Measurements from ENCODE around the gene DISC1. TPM values are rescaled to one million over a fixed set of nuclear protein-coding genes. Genes with fewer than 3 reads are reported as not detected.

The DISC1 gene
- total and polyA plus RNA-seq, 7 donors: 1.2 to 14.1 (median 5.8) TPM

- WGBS, 2 donors: 95% methylated on average over 1 of the region's 1 CpG
- Histone ChIP-seq H3K9me3 (no peaks in the 10 kb centered on the region), H3K4me3 (no peak overlapping the region), H3K27me3 (no peaks in the 10 kb centered on the region), H3K4me1 (no peaks in the 10 kb centered on the region), H3K36me3 (no peaks in the 10 kb centered on the region), H3K27ac (no peak overlapping the region)
- DNase-seq: no peak
- intact Hi-C loops (cut with DNase I): no loop called here
- TF ChIP-seq, protein P1, sequence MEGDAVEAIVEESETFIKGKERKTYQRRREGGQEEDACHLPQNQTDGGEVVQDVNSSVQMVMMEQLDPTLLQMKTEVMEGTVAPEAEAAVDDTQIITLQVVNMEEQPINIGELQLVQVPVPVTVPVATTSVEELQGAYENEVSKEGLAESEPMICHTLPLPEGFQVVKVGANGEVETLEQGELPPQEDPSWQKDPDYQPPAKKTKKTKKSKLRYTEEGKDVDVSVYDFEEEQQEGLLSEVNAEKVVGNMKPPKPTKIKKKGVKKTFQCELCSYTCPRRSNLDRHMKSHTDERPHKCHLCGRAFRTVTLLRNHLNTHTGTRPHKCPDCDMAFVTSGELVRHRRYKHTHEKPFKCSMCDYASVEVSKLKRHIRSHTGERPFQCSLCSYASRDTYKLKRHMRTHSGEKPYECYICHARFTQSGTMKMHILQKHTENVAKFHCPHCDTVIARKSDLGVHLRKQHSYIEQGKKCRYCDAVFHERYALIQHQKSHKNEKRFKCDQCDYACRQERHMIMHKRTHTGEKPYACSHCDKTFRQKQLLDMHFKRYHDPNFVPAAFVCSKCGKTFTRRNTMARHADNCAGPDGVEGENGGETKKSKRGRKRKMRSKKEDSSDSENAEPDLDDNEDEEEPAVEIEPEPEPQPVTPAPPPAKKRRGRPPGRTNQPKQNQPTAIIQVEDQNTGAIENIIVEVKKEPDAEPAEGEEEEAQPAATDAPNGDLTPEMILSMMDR (IDR thresholded peaks at IDR 0.05): no peak
- TF ChIP-seq EP300 (IDR thresholded peaks at IDR 0.05) (no peak), POLR2A (IDR thresholded peaks at IDR 0.05) (no peak), POLR2AphosphoS5 (IDR thresholded peaks at IDR 0.05) (no peak)
Measured at GRCh38 chr1:232037774-232038388, 411.3 kb downstream of the DISC1 start.

DNA sequence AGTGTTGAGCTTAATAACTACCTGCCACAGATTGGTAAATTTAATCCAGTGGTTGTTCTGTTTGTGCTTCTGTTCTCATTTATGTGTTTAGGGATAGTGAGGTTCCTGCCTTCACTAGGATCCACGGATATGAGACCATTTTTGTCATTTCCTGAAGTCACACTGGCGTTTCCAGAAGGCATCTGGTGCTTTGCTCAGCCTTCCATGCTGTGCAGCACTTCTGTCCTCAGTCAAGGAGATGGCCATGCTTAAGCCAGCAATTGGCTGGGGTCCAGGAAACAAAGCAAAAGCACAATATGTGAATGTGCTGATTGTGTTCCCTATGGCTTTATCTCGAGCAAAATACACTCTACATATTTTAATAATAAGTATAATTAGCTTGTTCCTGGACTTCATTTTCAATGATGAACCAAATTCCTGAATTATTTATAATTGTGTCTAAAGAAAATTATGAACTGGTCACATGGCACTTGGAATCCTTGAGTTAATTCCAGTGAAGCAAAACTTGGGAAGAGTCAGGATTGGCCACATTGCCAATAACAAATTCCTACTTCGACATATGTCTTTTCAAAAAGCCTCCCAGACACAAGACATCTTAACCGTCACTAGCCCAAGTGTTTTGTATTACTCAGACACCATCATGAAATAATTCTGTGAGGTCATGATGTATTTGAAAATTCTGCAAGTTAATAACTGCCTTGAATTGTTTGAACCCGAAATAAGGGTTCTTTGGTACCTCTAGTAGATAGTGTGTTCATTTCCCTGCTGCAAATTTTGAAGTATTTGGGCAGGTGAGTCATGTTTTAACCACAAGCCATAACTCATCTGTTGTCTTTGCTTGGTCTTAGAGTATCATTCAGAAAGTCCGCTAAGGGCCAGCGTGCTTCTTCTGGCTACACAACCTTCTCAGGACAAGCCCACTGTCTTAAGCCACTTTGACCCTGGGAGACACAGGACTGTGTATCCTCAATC, 412.4 kb downstream of the DISC1 start:
- Histone ChIP-seq H3K4me1 (no peaks in the 10 kb centered on the region), H3K9me3 (no peaks in the 10 kb centered on the region), H3K27ac (no peak overlapping the region), H3K27me3 (no peaks in the 10 kb centered on the region), H3K36me3 (no peaks in the 10 kb centered on the region), H3K4me3 (no peak overlapping the region)
- intact Hi-C loops (cut with DNase I): no loop called here
- TF ChIP-seq POLR2A (IDR thresholded peaks at IDR 0.05): no peak
- TF ChIP-seq POLR2AphosphoS5 (IDR thresholded peaks at IDR 0.05): no peak
- no peak for TF ChIP-seq EP300 (IDR thresholded peaks at IDR 0.05)
- TF ChIP-seq, protein P1 (IDR thresholded peaks at IDR 0.05): no peak
- no peak for DNase-seq
- 84 to 86% methylated on average over 8 of the region's 8 CpGs for WGBS, 2 donors

- 98% methylated on average over 3 of the region's 3 CpGs for WGBS, 2 donors
- TF ChIP-seq POLR2AphosphoS5 (IDR thresholded peaks at IDR 0.05): no peak
- TF ChIP-seq EP300 (IDR thresholded peaks at IDR 0.05): no peak
- no peak for TF ChIP-seq POLR2A (IDR thresholded peaks at IDR 0.05)
- TF ChIP-seq, protein P1 (IDR thresholded peaks at IDR 0.05): no peak
- intact Hi-C loops (cut with DNase I): no loop called here
Measured at GRCh38 chr1:232040260-232040659, 413.7 kb downstream of the DISC1 start.

DNA sequence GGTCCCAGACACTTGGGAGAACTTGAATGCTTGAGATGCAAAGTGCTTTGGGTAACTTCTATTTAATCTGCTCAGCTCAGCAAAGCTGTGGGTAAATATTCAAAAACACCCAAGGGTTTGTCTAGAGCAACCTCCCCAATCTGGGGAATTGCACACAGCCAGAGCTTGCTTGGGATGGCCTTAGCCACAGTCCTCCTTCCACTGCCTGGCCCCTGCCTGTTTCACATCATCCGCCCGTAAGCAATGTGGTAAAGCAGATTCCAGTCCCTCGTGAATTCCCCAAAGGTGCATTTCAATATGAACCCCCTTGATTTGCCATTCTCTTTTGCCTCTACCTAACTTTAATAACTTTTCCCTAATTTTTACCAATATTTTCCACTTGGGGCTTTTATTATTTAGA, 418.1 kb downstream of the DISC1 start:
- Histone ChIP-seq H3K27ac (no peak overlapping the region), H3K9me3 (no peaks in the 10 kb centered on the region), H3K36me3 (no peaks in the 10 kb centered on the region), H3K4me3 (no peak overlapping the region), H3K4me1 (no peaks in the 10 kb centered on the region), H3K27me3 (no peaks in the 10 kb centered on the region)
- WGBS, 2 donors: 94 to 96% methylated on average over 3 of the region's 3 CpGs
- TF ChIP-seq, protein P1 (IDR thresholded peaks at IDR 0.05): no peak
- TF ChIP-seq POLR2AphosphoS5 (IDR thresholded peaks at IDR 0.05) (no peak), POLR2A (IDR thresholded peaks at IDR 0.05) (no peak), EP300 (IDR thresholded peaks at IDR 0.05) (no peak)
- DNase-seq: no peak
- intact Hi-C loops (cut with DNase I): no loop called here

More at GRCh38 chr1:232040260-232040659, 413.7 kb downstream of the DISC1 start:
- Histone ChIP-seq H3K27ac (no peak overlapping the region), H3K9me3 (no peaks in the 10 kb centered on the region), H3K27me3 (no peaks in the 10 kb centered on the region), H3K36me3 (no peaks in the 10 kb centered on the region), H3K4me3 (no peak overlapping the region), H3K4me1 (no peaks in the 10 kb centered on the region)
- DNase-seq: no peak
